ENCODE results near the gene PPFIBP1.
"Not testable (repeated sequence)": the region's sequence is repeated elsewhere in the genome, so short reads cannot be mapped to it uniquely, and the experiment has no call there.

PPFIBP1 gene

GRCh38 chr12:27577688-27578087, 53.7 kb downstream of the PPFIBP1 start:
- no peak overlapping the region for H3K4me3 ChIP-seq (replicated peaks; ENCODE audit: low read depth, low read length)
- no peak for TF ChIP-seq CTCF (IDR thresholded peaks at IDR 0.05; ENCODE audit: low read depth, low read length, missing control alignments)
- no peak for DNase-seq (ENCODE audit: extremely low read depth, low read depth)

GRCh38 chr12:27578689-27579372, 54.8 kb downstream of the PPFIBP1 start:
- no peak overlapping the region for H3K4me3 ChIP-seq (replicated peaks; ENCODE audit: low read depth, low read length)
- no peak for DNase-seq (ENCODE audit: extremely low read depth, low read depth)
- TF ChIP-seq CTCF (IDR thresholded peaks at IDR 0.05; ENCODE audit: low read depth, low read length, missing control alignments), result no peak

GRCh38 chr12:27580561-27581330, 56.7 kb downstream of the PPFIBP1 start:
- no peak for TF ChIP-seq CTCF (IDR thresholded peaks at IDR 0.05; ENCODE audit: low read depth, low read length, missing control alignments)
- no peak for DNase-seq (ENCODE audit: extremely low read depth, low read depth)
- no peak overlapping the region for H3K4me3 ChIP-seq (replicated peaks; ENCODE audit: low read depth, low read length)

GRCh38 chr12:27581331-27581671, 57.3 kb downstream of the PPFIBP1 start:
- not testable (repeated sequence) for DNase-seq (ENCODE audit: extremely low read depth, low read depth)

GRCh38 chr12:27581833-27582232, 57.8 kb downstream of the PPFIBP1 start:
- H3K4me3 ChIP-seq (replicated peaks; ENCODE audit: low read depth, low read length); DNase-seq (ENCODE audit: extremely low read depth, low read depth): not testable (repeated sequence)

More at GRCh38 chr12:27581331-27581671, 57.3 kb downstream of the PPFIBP1 start:
- not testable (repeated sequence) for H3K4me3 ChIP-seq (replicated peaks; ENCODE audit: low read depth, low read length)

GRCh38 chr12:27582445-27582844, 58.4 kb downstream of the PPFIBP1 start:
- DNase-seq (ENCODE audit: extremely low read depth, low read depth); H3K4me3 ChIP-seq (replicated peaks; ENCODE audit: low read depth, low read length): not testable (repeated sequence)

- H3K4me3 ChIP-seq (replicated peaks; ENCODE audit: low read depth, low read length), result no peak overlapping the region
- no peak for TF ChIP-seq CTCF (IDR thresholded peaks at IDR 0.05; ENCODE audit: low read depth, low read length, missing control alignments)
- DNase-seq (ENCODE audit: extremely low read depth, low read depth), result no peak
Observed at GRCh38 chr12:27583057-27583797, 59.2 kb downstream of the PPFIBP1 start.

GRCh38 chr12:27583981-27584380, 60.0 kb downstream of the PPFIBP1 start:
- no peak for DNase-seq (ENCODE audit: extremely low read depth, low read depth)
- no peak for TF ChIP-seq CTCF (IDR thresholded peaks at IDR 0.05; ENCODE audit: low read depth, low read length, missing control alignments)

More at GRCh38 chr12:27583981-27584380, 60.0 kb downstream of the PPFIBP1 start:
- no peak overlapping the region for H3K4me3 ChIP-seq (replicated peaks; ENCODE audit: low read depth, low read length)

Measured in HFF-Myc (cell line).